CD4-positive, alpha-beta T cell treated with Interleukin-1 beta for 1 hour (primary cell): ENCODE results near the gene SLC8A1.

Experiments
- DNase-seq, 2 donors: peaks; one replicate each; pipeline ENCODE4 v3.0.0-alpha.2; 2020 to 2022

The SLC8A1 gene

DNA sequence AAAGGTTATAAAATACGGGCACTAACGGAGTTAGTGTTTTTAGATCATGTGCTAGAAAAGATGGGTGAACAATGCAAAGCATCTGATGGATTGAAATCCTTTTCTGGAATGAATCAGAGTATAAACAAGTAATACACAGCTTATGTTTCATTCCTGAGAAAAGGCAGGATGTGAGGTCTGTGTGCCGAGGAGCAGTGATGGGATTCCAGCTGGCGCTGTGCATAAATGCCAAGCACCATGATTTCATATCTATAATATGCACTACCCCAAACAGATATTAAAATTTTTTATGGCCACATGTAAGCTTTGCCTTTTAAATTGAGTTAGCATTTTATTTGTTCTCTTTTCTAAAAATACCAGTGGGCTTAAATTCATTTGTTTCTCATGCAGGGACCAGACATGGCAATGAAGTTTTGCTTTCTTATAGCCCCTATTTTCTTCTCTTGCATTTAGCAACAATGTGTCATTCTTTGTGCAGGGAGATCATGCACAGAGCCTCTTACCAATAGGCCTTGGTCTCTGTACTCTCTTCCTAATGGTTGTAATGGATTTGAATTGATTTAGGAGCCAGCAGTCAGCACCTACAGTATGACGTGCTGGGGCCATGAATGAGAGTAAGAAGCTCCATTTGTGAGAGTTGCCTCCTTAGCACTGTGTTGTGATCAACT is 323.9 kb downstream of the SLC8A1 start:
- no peak for DNase-seq

DNA sequence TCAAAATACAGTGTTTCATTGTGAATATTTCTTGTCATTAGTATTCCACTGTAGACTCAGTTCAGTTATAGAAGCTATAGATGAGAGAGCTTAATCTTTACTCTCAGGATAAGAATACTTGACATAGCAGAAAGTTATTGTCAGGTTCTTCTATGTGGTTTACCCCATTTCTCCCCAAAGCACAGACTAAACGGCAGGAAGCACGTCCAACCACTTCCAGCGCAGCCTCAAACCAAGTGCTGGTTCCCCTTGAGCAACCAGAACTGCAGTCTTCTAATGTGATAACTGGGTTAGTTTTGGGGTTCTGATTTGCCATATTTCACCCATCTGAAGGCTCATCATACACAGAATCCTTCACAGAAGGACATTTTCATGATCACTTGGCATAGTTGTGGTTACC is 324.7 kb downstream of the SLC8A1 start:
- no peak for DNase-seq

DNA sequence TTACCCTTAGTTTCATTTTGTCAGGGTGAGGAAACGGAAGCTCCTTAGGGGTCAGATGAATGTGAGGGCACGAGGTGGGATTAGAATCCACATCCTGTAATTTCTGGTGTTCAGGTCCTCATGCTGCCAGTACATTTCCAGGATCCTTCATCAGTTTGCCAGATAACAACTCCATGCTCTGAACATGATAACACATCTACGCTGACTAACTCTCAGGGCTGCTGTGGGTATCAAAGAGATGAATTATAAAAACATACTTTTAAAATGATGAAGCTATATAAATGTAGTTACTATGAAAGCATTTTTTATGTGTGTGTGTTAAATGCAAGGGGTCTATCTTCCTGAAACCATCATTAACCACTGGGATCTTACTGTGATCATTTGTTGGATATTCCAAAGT is 325.9 kb downstream of the SLC8A1 start:
- DNase-seq, result no peak

DNA sequence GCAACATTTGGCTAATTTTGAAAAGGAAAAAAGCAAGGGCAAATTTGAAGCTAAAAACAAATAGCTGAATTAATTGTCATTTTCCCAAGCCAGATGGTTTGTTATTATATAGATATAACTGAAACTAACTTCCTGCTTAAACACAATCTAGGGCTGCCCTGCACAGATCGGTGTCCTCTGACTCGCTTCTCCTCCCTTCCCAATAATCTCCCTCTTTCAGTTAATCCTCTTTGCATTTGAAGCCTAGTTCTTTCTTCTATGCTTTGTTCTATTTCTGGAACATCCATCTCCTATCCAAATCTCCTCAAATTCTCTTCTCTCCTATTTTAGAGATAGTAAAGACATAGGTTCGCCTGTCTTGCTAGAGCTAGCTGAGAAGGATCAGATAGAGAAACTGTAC is 328.1 kb downstream of the SLC8A1 start:
- DNase-seq, result no peak

DNA sequence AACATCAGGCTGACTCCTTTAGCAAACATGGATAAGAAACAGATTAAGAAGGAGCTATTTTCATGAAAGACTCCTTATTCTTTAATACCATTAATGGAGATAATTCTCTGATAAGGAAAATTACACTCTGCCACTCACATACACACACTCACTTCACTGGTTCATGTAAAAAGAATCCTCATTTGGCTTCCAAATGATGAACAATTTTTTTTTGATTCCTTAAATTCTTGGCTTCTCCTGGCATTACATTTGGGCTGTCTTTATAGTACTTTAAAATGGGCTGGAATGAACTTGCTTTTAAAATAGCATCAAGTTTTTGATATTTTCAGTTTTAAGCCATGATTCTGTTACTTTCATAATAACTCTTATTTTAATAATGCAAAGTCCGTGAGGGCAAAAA is 328.6 kb downstream of the SLC8A1 start:
- DNase-seq, result no peak

DNA sequence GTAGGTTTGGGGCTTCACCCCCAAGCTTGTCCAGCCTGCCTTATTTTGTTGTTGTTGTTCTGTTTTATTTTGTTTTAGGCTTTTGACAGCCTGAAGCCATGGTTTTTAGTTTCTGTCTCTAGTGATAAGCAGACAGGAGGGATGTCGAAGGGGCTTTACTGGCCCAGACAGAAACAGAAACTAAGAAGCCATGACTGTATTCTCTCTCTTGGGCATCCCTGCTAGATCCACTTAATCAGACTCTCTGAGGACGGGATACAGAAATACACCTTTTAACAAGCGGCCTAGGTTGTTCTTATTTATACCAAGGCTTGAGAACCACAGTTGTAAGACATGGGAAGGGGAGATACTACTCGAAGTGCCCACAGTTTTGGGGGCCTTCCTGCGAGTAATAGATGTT is 330.9 kb downstream of the SLC8A1 start:
- DNase-seq, result no peak

DNA sequence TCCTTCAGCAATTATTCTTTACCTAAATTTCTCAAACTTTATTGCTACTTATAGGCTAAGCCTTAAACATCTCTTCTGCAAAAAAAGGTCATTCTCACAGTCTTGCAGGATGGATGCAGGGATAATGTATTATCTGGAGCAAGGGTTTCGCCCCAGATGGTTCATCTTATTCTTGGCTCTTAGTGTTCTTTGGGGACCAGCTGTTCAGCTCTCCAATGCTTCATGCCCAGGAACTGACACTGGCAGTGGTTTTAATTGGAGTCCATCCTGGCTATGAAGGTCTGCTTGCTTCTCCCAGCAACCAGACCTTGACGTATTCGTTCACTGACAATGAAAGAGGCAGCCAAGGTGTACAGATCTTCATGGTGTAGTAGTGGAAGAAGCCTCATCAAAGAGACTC is 331.9 kb downstream of the SLC8A1 start:
- DNase-seq, result no peak

DNA sequence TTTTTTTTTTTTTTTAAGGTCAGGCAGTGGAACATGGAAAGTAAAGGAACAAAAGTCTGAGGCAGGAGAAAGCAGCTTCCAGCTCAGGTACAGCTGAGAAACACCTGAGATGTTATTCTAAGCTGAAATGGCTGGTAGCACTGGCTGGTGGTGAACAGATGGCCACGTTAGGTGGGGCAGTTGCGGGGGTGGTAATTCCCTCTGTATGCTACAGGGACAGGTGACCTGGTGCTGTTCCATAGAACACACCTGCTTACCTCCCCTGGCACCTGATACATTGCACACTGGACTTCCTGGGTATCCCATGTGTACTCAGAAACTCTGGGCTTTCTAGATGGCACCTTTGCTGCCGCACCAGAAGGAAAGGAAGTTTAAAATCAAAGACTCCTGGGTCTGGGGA is 333.3 kb downstream of the SLC8A1 start:
- no peak for DNase-seq

DNA sequence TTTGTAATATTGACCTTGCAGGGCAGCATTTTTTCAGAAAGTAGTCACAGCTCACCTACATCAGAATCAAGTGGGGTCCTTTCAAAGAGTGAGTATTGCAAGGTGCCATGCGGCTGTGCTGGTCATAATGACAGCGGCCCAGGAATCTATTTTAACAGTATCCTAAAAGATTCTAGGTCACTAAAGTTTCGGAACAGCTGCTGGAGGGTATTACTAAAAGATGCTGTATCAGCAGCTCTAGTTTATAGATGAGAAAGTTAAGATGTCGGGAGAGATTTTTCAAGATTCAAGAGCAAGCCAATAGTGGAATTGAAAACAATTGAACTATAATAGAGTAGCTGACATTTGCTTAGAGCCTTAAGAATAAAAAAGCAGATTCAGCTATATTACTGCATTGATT is 336.0 kb downstream of the SLC8A1 start:
- DNase-seq, result no peak

DNA sequence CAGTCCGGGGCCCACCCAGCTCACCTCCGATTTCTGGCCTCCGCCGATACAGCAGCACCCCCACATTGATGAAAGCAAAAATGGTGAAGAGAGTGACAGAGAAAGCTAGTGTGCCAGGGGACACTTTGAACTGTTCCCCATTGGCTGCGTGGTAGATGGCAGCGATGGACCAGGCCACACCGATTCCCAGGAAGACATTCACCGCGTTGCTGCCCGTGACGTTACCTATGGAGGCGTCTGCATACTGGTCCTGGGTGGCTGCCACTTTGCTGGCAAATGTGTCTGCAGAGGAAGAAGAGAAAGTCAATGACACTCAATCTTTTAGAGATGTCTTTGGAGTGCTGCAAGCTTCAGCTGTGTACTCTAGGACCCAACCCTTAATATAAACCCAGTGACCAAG is 336.5 kb downstream of the SLC8A1 start:
- no peak for DNase-seq

DNA sequence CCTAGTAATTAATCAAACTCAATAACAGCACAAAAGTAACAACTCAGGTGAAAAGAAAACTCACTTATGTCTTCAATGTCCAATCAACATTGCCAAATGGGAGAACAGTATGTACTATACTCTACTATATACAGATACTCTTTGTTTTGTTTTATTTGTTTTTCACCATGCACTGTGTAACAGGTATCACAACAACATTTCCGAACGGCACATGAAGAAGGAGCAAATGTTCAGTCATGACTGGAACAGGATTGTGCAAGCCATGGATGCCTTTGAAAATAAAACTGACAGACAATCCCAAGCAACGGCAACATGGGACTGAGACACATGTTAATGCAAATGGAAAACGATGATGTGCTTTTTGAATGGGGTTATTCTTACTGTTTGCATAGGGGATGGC is 337.9 kb downstream of the SLC8A1 start:
- no peak for DNase-seq

DNA sequence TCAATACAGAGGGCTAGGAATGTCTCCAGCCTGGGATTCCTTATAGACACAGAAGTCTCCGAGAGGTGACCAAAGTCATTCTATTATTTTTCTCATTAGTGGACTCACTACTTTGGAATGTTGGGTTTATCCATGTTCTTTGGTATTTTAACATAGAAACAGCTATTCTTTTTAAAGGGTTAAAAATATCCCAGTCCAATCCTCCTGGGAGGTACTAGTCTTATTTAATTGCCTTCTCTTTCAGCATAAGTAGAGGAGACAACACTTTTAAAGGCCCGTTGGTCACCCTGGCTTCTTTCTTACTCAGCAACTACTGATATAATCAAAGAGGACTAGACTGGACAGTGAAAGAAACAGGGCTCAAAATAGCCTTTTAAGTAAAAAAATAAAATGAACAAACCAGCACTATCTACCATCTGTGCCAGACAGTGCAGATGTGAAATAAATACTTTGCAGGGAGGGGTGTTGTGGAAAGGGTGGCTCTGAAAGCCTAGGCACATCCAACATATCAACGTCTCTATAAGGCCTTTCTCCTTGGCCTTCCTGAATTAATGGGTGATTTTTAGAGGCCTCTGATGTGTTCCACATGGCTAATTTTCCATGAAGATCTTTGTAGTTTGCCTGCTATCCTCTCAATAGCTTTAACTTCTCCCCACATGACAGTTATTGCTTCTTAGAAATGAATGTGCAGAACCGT is 338.5 kb downstream of the SLC8A1 start:
- no peak for DNase-seq

DNA sequence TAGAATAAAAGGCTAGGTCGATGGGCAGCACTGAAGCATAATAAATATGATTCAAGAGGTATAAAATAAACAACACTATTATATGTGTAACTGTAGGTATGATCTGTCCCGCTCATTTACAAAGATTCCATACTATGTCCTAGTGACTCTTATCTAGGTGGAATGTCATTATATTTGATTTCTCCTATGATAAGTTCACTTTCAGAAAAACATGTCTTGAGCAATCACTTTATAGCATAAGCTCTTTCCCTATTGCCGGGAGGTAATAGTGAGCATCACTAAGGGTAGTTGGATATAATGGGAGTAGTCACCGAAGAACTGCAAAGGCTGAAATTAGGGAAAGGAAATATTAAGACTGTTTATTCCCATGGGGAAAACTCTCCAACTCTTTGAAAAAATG is 342.5 kb downstream of the SLC8A1 start:
- no peak for DNase-seq

DNA sequence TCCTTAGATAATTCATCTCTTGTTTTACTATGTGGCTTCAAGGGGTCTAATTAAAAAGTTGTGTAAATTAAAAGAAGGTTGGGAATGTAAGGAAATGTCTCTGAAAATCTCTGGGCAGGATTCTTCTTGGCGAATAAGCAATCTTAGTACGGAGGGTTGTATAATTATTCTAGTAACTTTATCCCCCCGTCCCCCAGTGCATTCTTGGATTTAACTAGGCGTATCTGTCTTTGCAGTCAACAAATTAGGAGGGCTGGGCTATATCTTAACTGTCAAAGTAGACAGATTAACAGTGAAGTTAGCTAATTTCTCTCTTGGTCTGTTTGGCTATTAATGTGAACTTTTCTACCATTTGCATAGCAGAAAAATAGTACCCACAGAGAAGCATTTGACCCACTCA is 343.0 kb downstream of the SLC8A1 start:
- DNase-seq, result no peak

DNA sequence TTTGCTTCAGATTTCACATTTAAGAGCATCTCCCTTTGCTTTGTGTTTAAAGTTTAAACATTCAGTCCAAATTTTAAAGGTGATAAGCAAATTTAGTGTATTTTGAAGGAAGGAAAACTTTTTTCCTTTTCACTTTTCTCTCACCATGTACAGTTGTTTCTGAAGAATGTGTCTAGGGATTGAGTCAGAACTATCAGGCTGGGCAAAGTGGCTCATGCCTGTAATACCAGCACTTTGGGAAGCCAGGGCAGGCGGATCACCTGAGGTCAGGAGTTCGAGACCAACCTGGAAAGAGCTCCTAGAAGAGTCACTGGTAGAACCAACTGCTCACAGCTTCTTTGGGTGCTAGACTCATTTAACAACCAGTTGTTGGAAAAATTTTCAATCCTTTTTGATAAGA is 345.8 kb downstream of the SLC8A1 start:
- no peak for DNase-seq

DNA sequence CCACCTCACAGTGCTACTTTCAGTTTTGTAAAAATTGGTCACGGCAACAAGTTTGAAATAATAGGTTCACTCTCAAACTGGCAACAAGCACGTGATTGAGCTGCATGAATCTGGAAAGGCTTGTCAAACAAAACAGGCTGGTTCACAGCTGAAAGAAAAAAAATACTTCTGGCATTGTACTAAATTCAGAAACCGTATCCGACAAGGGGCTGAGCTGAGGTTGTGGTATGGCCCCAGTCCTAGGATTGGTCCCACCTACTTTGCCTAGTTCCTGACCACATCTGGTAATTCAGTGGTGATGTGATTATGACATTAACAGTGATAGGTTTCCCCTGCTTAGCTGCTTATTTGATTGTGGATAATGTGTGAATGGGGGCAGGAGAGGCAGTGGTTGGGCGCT is 346.3 kb downstream of the SLC8A1 start:
- no peak for DNase-seq

DNA sequence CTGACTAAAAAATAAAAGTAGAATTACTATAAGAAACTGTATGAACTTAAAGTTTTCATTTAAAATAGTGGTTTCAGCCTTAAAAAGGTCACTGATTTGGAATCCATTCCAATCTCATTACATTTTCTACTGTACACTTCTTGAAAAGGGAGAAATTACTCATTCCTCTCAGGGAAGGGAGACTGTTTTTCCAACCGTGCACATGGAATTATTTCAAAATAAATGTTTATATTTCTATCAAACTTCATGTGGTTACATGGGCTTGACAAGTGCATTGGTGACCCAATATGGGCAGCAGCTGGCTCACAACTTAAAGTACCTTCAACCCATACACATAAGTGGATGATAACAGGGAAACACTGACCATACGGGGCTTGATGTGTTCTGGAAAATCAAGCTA is 348.3 kb downstream of the SLC8A1 start:
- no peak for DNase-seq

DNA sequence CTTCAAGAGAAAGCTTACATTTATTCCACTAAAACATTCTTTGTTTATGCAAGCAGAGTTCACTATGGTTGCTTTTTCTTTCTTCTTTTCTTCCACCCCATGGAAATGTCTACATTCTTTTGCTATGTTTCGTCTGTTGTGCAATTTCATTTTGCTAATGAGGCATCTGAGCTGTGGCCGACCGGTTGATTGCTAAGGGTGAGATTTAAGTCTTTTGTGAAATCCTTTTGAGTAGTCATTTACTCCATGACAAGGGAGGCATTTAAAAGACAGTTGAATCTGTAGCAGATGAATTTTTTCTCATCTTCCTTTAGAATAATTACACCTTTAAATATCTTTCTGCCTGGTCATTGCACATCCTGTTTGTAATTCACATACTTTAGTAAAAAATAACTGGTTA is 348.7 kb downstream of the SLC8A1 start:
- no peak for DNase-seq

DNA sequence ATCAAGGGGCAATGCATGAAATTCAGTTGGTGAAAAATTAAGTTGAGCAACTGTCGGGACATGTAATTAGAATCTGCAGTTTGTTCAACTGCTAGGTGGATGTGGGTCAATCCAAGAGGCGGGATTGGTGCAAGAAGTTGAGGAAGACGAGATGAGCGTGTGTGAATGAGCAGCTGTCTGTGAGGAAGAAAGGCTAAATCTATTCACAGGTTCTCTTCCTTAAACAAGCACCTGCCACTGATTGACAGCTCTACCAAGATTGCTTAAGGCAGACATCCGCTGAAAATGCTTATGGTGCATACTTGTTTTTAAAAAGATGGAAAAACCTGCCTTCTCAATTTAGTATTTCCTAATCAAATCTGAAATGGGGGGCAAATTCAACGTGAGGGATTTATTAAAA is 349.4 kb downstream of the SLC8A1 start:
- DNase-seq, result no peak

DNA sequence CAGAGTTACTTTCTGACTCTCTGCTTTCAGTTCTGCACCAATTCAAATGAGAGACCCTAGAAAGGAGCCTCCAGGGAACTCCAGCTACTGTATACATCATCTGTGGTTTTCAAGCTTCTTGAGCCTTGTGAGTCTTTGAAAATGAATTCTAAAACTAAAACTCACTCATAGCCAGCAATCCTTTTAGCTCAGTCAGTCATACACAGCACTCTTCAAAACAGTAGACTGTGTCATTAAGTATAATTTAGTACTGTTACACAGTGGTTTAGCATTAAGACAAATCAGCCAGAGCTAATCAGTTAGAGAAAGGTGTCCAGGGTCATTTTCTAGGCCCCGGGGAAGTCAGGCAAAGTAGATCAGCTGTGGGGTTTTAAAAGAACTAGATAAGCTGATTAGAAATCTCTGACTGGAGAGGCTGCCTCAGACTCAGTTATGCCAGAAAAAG is 350.7 kb downstream of the SLC8A1 start:
- no peak for DNase-seq

DNA sequence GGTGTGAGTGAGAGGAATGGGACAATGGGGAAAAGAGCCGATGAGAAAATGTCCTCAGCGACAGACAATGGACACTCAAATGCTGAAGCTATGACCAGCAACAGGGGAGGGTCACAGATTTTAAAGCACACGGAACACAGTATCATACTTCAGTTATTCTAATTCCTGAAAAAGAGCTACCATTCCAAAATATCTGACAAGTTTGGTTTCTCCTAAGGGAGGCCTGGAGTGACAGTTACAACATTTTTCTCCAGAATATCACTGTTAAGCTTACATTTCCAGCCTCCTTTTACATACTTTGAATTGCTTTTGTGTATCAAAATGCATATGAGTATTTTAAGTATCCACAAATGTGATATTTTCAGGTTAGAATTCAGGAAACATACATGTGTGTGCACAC is 351.2 kb downstream of the SLC8A1 start:
- DNase-seq, result no peak

DNA sequence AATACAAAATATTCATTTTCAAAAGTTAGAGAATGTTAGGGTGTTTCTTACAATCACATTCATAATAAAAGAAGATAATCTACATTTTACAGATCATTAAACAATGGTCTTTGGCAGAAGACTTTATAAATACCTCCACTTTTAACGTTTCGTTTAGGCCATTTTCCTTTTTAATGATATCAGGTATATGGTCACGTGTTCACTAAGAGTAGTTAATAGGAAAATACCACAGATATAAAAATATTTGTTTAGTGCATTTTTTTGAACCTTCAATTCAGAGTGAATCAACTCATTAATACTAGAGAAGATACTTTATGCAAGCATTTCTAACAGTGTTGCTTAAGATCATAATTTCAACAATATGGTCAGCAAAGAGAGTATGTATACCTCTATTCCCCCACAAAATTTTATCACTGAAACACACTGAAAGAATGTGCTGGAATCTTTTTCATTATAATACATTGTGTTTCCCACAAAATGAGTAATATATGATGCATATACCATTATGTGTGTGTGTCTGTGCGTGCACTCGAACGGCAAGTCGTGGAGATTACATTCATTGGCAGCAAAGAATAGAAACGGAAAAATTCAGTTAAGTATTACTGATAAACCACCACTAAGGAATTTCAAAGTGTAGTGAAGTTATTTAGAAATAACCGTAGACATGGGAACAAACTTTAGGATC is 353.0 kb downstream of the SLC8A1 start:
- DNase-seq, result no peak

DNA sequence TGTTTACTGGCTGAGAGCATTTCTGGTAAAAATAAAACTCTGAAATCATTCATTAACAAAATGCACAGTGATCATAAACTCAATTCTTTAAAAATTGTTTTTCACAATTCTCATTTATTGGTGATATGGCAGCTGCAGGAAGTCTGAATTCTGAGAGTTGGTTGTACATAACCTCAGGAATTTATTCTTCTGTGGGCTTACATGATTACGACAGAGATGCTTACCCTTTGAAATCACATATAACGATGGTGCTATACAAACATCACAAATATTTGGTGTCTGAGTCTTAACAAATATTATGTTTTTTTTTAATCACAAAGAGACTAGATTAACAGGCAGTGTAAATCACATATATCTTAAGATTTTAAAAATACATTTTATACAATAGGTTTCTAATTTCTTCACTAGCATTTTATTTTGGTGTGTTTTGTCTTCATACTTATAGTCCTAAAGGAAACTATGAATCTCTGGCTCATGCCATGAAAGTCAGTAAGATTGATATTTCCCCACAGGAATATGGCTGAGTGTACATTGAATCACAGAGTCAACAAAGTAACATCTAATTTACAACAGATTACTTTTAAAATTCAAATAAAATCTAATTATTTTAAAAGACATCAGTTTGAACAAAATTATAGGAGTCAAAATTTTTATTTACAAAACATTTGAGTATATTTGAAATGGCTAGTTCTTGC is 354.1 kb downstream of the SLC8A1 start:
- no peak for DNase-seq

DNA sequence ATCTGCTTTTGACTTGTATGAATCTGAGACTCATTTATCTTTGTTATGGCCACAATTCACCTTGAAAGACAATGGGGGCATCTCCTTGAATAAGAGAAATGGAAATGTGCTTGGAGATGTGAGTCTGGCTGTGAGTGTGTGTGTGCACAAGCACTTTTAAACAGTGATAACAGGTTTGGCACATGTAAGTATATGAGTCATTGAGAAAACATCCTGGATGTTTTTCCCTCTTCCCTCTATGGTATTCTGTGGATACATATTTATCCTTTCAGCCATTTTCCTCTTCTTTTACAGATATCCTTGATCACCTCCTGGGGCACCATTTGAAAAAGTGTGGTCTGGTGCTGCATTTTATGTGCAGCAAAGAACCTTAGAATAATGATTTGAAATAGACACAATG is 355.5 kb downstream of the SLC8A1 start:
- no peak for DNase-seq
